Spleen (tissue), 7 donors: ENCODE results near the gene SUCO.

Experiments used
- POLR2A ChIP-seq, 3 donors: fragments of 450-650 bp; IDR thresholded peaks; one replicate each; pipeline ENCODE4 v1.5.1; 2017; ENCODE audit warnings: antibody characterized with exemption in 3 of 3, mild to moderate bottlenecking in 1 of 3
- TF ChIP-seq, protein P1 (sequence below), 11 experiments: fragments of 200-600 bp in 7 of 11; fragments of 450-650 bp in 4 of 11; sonication (generic) in 4 of 11; IDR thresholded peaks in 8 of 11; conservative IDR thresholded peaks in 3 of 11; 1 replicate in 7 of 11; 2 replicates in 4 of 11; pipeline versions ENCODE4 v1.4.0 to v1.8.0; 2016 to 2021; ENCODE audit warnings: antibody characterized with exemption in 11 of 11, inconsistent platforms in 4 of 11, mild to moderate bottlenecking in 1 of 11
- donor health status: DM: no; HTN: no; CAD: no; lungs with moderate emphysema.
- donor health status: DM: no; HTN: no; CAD: no.
- donor health status: DM: no; HTN: no; CAD: no.

DNA sequence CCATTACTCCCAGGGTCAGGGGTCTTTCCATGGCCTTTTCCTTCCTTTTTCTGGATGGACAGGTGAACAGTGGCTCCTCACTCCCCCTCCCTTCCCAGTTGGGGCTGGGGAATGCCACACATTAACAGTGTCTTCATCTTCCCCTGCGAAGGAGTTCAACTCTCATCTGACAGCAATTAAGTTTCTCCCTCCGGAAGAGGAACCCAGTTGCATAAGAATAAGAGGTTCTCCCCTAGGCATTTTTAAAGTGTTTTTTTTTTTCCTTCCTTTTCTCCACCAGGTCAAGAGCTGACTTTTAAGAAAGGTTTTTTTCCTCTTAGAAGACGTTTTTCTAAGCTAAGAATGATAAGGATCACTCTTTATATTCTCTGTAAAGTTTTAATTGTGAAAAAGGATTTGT lies 83.7 kb downstream of the SUCO start:
- TF ChIP-seq, protein P1, sequence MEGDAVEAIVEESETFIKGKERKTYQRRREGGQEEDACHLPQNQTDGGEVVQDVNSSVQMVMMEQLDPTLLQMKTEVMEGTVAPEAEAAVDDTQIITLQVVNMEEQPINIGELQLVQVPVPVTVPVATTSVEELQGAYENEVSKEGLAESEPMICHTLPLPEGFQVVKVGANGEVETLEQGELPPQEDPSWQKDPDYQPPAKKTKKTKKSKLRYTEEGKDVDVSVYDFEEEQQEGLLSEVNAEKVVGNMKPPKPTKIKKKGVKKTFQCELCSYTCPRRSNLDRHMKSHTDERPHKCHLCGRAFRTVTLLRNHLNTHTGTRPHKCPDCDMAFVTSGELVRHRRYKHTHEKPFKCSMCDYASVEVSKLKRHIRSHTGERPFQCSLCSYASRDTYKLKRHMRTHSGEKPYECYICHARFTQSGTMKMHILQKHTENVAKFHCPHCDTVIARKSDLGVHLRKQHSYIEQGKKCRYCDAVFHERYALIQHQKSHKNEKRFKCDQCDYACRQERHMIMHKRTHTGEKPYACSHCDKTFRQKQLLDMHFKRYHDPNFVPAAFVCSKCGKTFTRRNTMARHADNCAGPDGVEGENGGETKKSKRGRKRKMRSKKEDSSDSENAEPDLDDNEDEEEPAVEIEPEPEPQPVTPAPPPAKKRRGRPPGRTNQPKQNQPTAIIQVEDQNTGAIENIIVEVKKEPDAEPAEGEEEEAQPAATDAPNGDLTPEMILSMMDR (IDR thresholded peaks at IDR 0.05 in 8 of 11, conservative IDR thresholded peaks at IDR 0.05 in 3 of 11) = no peak
- TF ChIP-seq POLR2A (IDR thresholded peaks at IDR 0.05) = no peak
